ENCODE measurements around the gene TNRC6B.
"Not testable (repeated sequence)": the region's sequence is repeated elsewhere in the genome, so short reads cannot be mapped to it uniquely, and the experiment has no call there.

Gene TNRC6B

GRCh38 chr22:40182231-40182835 lies 4.6 kb downstream of the TNRC6B start:
- no peak for DNase-seq (ENCODE audit: insufficient read length, low spot score)
- no peak for FAIRE-seq

DNA sequence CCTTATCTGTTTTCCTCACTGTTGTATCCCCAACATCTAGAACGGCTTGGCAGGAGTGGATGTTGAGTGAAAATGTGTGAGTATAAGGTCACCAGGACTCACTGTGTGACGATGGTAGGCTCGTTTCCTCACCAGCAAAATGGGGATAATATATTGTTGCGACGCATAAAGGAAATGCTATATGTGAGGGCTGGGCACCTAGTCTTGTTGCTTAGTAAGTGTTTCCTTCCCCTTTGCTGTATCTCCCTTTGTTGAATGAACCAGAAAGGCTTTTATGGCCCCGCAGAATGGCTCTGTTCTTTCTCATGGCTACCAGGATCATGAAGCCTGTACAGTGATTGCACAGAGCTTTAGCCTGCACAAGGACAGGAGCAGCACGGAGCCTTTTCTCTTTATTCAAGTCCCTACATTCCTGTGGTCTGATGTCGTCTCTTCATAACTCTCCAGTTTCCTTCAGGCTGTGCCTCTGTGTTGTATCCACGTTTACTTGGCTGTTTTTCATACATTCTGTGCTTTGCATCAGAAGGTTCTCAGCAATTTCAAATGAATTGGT lies 5.4 kb downstream of the TNRC6B start:
- DNase-seq (ENCODE audit: insufficient read length, low spot score) = peak; percentile 57
- FAIRE-seq = no peak

GRCh38 chr22:40183603-40184002 lies 5.9 kb downstream of the TNRC6B start:
- not testable (repeated sequence) for FAIRE-seq; DNase-seq (ENCODE audit: insufficient read length, low spot score)

- FAIRE-seq (no peak), DNase-seq (ENCODE audit: insufficient read length, low spot score) (no peak)
Measured at GRCh38 chr22:40187389-40187788, 9.7 kb downstream of the TNRC6B start.

- DNase-seq (ENCODE audit: insufficient read length, low spot score) (no peak), FAIRE-seq (no peak)
Measured at GRCh38 chr22:40189997-40190396, 12.3 kb downstream of the TNRC6B start.

GRCh38 chr22:40190501-40190900 lies 12.8 kb downstream of the TNRC6B start:
- no peak for FAIRE-seq
- no peak for DNase-seq (ENCODE audit: insufficient read length, low spot score)

DNA sequence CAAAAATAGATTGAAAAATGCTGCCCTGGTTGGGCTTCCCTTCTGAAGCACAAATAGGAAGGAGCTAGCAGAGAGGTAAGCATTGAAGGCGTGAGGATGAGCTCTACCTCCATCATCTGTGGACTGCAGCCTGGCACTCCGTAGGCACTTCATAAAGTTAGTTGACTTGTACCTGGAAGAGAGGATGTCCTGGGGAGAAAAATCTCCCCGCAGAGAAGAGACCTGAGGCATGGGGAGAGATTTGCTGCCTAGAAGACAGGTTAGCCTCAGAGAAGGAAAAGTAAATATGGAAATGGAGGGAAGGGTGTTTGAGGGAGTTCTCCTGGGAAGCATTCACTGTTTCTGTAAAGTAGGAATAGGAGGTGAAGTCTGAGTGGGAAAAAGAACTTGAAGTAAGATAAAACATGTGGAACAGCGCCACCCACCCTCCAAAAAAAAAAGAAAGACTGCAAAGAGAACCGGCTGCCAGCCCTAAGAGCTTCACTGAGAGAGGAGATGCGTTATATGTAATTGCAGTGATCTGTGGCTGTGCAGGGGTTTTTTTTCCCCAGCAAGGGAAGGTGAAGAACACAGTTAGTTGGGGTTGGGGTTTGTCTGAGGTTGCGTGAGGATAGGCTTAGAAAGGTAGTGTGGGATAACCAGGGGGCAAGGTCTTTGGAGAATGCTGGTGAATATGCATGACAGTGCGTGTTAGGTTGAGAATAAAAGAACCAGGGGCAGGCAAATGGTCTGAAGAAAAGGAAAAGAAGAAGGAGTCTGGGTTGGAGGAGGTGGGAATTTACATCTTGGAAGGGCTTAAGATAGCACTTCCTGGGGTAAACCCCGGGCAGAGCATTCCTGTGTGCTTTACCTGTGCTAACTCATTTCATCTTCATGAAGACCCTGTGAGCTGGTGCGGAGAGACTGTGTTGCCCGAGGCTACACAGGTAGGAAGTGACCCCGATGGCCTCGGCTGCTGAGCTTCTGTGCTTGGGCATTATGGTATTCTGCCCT lies 16.0 kb downstream of the TNRC6B start:
- FAIRE-seq (no peak), DNase-seq (ENCODE audit: insufficient read length, low spot score) (no peak)

DNA sequence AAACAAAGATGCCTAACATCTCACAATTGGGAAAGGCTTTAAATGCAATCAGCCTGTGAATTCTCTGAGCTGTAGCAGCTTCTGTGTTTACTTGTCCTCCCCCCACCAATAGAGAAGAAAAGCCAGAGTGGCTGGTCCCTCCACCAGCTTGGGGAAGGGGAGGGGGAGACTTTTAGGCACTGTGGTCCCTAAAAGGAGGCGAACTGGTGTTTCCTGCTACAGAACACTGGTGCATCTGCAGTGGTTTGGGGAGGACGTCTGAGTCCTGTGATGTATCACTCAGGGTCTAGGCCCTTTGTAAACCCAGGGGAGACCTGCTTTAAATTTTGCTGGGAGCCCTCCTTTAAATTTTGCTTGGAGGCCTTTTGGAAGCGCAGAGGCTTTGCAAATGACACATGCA lies 16.9 kb downstream of the TNRC6B start:
- FAIRE-seq = no peak
- no peak for DNase-seq (ENCODE audit: insufficient read length, low spot score)

- peak; percentile 19 for DNase-seq (ENCODE audit: insufficient read length, low spot score)
- no peak for FAIRE-seq
Measured at GRCh38 chr22:40196628-40197360, 19.1 kb downstream of the TNRC6B start.

DNA sequence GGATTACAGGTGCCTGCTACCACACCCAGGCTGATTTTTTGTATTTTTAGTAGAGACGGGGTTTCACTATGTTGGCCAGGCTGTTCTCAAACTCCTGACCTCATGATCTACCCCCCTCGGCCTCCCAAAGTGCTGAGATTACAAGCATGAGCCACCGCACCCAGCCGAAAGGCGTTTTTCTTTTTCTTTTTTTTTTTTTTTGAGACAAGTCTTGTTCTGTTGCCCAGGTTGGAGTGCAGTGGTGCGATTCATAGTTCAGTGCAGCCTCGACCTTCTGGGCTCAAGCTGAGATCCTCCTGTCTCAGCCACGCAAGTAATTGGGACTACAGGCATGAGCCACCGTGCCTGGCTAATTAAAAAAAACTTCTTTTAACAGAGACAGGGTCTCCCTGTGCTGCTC lies 19.7 kb downstream of the TNRC6B start:
- not testable (repeated sequence) for DNase-seq (ENCODE audit: insufficient read length, low spot score); FAIRE-seq

- DNase-seq (ENCODE audit: insufficient read length, low spot score) (no peak), FAIRE-seq (no peak)
Measured at GRCh38 chr22:40198733-40199132, 21.0 kb downstream of the TNRC6B start.

DNA sequence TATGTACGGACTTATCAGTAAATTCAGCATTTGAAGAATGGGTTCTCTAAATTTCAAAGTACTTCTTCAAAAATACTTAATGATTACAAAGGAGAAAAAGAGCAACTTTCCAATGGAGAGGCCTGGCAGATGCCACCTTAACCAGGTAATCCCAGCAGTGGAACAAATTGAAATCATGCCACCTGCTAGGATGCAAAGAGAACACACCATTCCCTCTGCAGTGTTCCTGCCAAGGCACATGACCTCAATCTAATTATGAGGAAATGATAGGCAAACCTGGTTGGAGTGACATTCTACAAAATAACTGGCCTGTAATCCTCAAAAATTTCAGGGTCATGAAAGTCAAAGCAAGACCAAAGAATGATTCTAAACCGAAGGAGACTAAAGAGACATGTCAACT lies 21.5 kb downstream of the TNRC6B start:
- FAIRE-seq (no peak), DNase-seq (ENCODE audit: insufficient read length, low spot score) (no peak)

- FAIRE-seq = no peak
- no peak for DNase-seq (ENCODE audit: insufficient read length, low spot score)
Measured at GRCh38 chr22:40199852-40200251, 22.1 kb downstream of the TNRC6B start.

- DNase-seq (ENCODE audit: insufficient read length, low spot score) = no peak
- no peak for FAIRE-seq
Measured at GRCh38 chr22:40200795-40201530, 23.2 kb downstream of the TNRC6B start.

- DNase-seq (ENCODE audit: insufficient read length, low spot score) (no peak), FAIRE-seq (no peak)
Measured at GRCh38 chr22:40202225-40202944, 24.7 kb downstream of the TNRC6B start.

- no peak for FAIRE-seq
- DNase-seq (ENCODE audit: insufficient read length, low spot score) = no peak
Measured at GRCh38 chr22:40203572-40203971, 25.8 kb downstream of the TNRC6B start.

DNA sequence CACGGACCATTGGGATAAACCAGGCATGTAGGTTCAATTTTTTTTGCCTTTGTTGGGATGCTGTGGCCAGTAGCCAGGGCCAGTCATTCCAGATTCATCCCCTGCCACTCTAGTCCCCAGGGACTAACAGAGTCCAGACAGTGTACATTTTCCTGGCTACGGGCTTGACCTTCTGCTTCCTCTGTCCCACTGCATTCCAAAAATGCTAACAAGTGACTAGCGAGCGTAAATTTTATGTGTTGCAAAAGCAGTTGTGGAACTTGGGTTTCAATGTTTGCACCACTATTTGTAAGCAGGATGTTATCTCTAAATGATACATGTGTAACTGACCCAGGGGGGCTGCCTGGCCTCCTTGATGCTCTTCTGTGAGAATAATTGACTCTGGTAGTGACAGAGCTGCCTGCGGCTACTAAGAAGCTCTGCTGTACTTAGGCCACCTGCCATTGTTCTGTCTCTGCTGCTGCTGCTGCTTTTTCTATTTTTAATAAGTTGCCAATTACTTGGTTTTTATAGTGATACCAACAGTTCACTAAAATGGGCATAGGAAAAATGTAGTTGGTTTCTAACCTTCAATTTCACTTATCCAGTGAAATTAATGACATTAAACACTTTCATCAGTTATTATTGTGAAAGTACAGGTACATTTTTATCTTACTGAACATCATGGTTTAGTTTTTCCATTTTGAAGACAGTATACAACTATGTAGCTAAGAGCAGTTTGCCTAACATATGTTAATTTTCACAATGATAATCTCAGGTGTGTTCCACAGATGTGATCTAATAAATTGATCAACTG lies 26.8 kb downstream of the TNRC6B start:
- FAIRE-seq (no peak), DNase-seq (ENCODE audit: insufficient read length, low spot score) (peak; percentile 5)

DNA sequence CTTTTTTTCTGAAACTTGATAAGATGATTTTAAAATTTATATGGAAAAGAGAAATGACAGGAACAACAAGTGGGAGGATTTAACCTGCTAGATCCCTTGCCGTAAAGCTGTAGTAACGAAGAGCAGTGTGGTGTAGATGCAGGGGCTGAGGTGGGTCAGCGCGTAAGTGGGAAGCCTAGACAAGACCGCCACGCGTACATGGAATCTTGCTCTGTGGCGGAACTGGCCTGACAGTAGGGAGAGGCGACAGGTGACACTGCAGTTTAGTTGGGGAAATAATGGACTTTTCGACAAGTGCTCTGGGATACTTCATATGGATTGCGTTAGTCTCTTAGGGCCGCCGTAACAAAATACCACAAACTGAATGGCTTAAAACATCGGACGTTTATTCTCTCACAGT lies 28.8 kb downstream of the TNRC6B start:
- DNase-seq (ENCODE audit: insufficient read length, low spot score) = no peak
- no peak for FAIRE-seq

DNA sequence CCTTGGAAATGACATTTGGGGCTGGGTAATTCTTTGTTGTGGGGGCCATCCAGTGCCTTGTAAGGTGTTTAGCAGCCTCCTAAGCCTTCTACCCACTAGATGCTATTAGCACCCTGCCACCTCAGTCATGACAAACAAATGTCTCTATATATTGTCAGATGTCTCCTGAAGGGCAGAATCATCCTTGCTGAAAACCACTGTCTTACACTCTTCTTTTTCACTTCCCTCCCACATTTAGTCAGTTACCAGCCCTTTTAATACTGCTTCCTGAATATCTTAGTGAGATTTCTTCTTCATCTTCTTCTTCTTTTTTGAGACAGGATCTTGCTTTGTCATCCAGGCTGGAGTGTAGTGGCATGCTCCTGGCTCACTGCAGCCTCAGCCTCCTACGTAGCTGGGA lies 33.1 kb downstream of the TNRC6B start:
- no peak for DNase-seq (ENCODE audit: insufficient read length, low spot score)
- FAIRE-seq = no peak
